CD4-positive, CD25-positive, alpha-beta regulatory T cell (primary cell): ENCODE data around the gene KRT15. TPM values are rescaled to one million over a fixed set of nuclear protein-coding genes. Genes with fewer than 3 reads are reported as not detected.
A peak's percentile ranks its signal among the peaks of the same experiment; 100 is the strongest.

Source experiments
- ATAC-seq, 2 donors: fragments of 150-1000 bp; cut with Tn5 transposase; one replicate each; pipeline ENCODE4 v1.10.0; 2021; ENCODE audit warnings: low read depth in 2 of 2, moderate number of reproducible peaks in 2 of 2, moderate library complexity in 1 of 2
- DNase-seq, 3 donors: peaks; one replicate each; pipeline versions ENCODE4 v3.0.0 to v3.0.0-alpha.2; 2012 to 2022; ENCODE audit warnings: mixed read lengths in 1 of 3
- H3K27ac ChIP-seq: one replicate; pipeline ENCODE4 v1.7.0; 2013; ENCODE audit warnings: mild to moderate bottlenecking, low read length; ENCODE audit not compliant: insufficient read depth, poor library complexity, severe bottlenecking
- H3K27me3 ChIP-seq: one replicate; pipeline ENCODE4 v1.7.0; 2013; ENCODE audit warnings: low read length; ENCODE audit not compliant: control insufficient read depth, insufficient read depth
- H3K36me3 ChIP-seq: one replicate; pipeline ENCODE4 v1.7.0; 2013; ENCODE audit warnings: mild to moderate bottlenecking, low read length, moderate library complexity; ENCODE audit not compliant: control insufficient read depth, insufficient read depth
- H3K4me1 ChIP-seq: 2 replicates; pipeline ENCODE4 v1.7.0; 2013; ENCODE audit warnings: mild to moderate bottlenecking, low read length; ENCODE audit not compliant: insufficient read depth, control insufficient read depth, poor library complexity, severe bottlenecking
- H3K4me3 ChIP-seq: one replicate; pipeline ENCODE4 v1.7.0; 2013; ENCODE audit warnings: low read depth, mild to moderate bottlenecking, low read length, moderate library complexity
- H3K9me3 ChIP-seq, 2 experiments: 1 replicate in 1 of 2; 2 replicates in 1 of 2; pipeline ENCODE4 v1.7.0; 2013; ENCODE audit warnings: low read length in 2 of 2, mild to moderate bottlenecking in 1 of 2, moderate library complexity in 1 of 2; ENCODE audit not compliant: control insufficient read depth in 2 of 2
- H3K27ac Mint-ChIP-seq, 3 donors: one replicate each; pipeline ENCODE4 v1.8.0; 2020 to 2022; ENCODE audit warnings: mild to moderate bottlenecking in 3 of 3, mixed read lengths in 3 of 3, moderate library complexity in 2 of 3
- H3K27me3 Mint-ChIP-seq: one replicate; pipeline ENCODE4 v1.8.0; 2022; ENCODE audit warnings: mild to moderate bottlenecking, mixed read lengths
- H3K36me3 Mint-ChIP-seq: one replicate; pipeline ENCODE4 v1.8.0; 2020; ENCODE audit warnings: mixed read lengths
- H3K4me1 Mint-ChIP-seq, 4 donors: one replicate each; pipeline ENCODE4 v1.8.0; 2020 to 2022; ENCODE audit warnings: mixed read lengths in 4 of 4, mild to moderate bottlenecking in 1 of 4
- H3K4me3 Mint-ChIP-seq, 4 donors: one replicate each; pipeline ENCODE4 v1.8.0; 2020 to 2022; ENCODE audit warnings: mild to moderate bottlenecking in 4 of 4, mixed read lengths in 4 of 4, moderate library complexity in 3 of 4
- H3K9me3 Mint-ChIP-seq, 7 donors: one replicate each; pipeline ENCODE4 v1.8.0; 2020 to 2022; ENCODE audit warnings: mixed read lengths in 7 of 7, mild to moderate bottlenecking in 3 of 7, moderate library complexity in 2 of 7
- polyA plus RNA-seq, 4 donors: library from polyadenylated mRNA; unstranded; fragments of 300-500 nt; fragmentation: Illumina TruSeq; gene quantifications; one replicate each; pipeline ENCODE4 v1.2.3, GENCODE V29; 2021
- total RNA-seq: library from RNA; stranded (reverse); gene quantifications from one replicate; pipeline ENCODE4 v1.2.3, GENCODE V29; 2022

The KRT15 gene
- total and polyA plus RNA-seq, 5 donors from 2014 or later: not detected

- Mint-ChIP-seq H3K27ac (no peak overlapping the region), H3K36me3 (no peaks in the 10 kb centered on the region), H3K4me3 (no peak overlapping the region), H3K4me1 (peaks cover 0 to 4% (median 0%) of the 10 kb centered on the region in 4 donors), H3K27me3 (peaks cover 14% of the 10 kb centered on the region), H3K9me3 (peaks cover 0 to 1% (median 0%) of the 10 kb centered on the region in 7 donors)
- no peak for ATAC-seq
- DNase-seq: no peak
- no peaks in the 10 kb centered on the region for H3K36me3 ChIP-seq
- H3K9me3 ChIP-seq: no peaks in the 10 kb centered on the region
- no peaks in the 10 kb centered on the region for H3K4me1 ChIP-seq
- no peak overlapping the region for H3K4me3 ChIP-seq
- H3K27ac ChIP-seq: no peak overlapping the region
- no peaks in the 10 kb centered on the region for H3K27me3 ChIP-seq
Observed at GRCh38 chr17:41486316-41486715, 32.4 kb downstream of the KRT15 start.

GRCh38 chr17:41484920-41485904 lies 33.5 kb downstream of the KRT15 start:
- Histone ChIP-seq H3K36me3 (no peaks in the 10 kb centered on the region), H3K4me3 (no peak overlapping the region), H3K9me3 (no peaks in the 10 kb centered on the region), H3K27me3 (no peaks in the 10 kb centered on the region), H3K27ac (no peak overlapping the region), H3K4me1 (no peaks in the 10 kb centered on the region)
- H3K9me3 Mint-ChIP-seq: no peaks in the 10 kb centered on the region
- DNase-seq: no peak
- H3K27ac Mint-ChIP-seq: peak overlapping the region in 1 of 3 donors; percentile 85
- no peak for ATAC-seq
- H3K36me3 Mint-ChIP-seq: no peaks in the 10 kb centered on the region
- peaks cover 0 to 3% (median 0%) of the 10 kb centered on the region in 4 donors for H3K4me1 Mint-ChIP-seq
- H3K27me3 Mint-ChIP-seq: peaks cover 7% of the 10 kb centered on the region
- H3K4me3 Mint-ChIP-seq: peak overlapping the region in 1 of 4 donors; percentile 71

GRCh38 chr17:41483991-41484826 lies 34.5 kb downstream of the KRT15 start:
- Histone ChIP-seq H3K27me3 (no peaks in the 10 kb centered on the region), H3K4me3 (no peak overlapping the region), H3K9me3 (no peaks in the 10 kb centered on the region), H3K36me3 (no peaks in the 10 kb centered on the region), H3K27ac (no peak overlapping the region), H3K4me1 (no peaks in the 10 kb centered on the region)
- Mint-ChIP-seq H3K9me3 (no peaks in the 10 kb centered on the region), H3K36me3 (no peaks in the 10 kb centered on the region), H3K27ac (no peak overlapping the region), H3K4me3 (no peak overlapping the region), H3K4me1 (no peaks in the 10 kb centered on the region), H3K27me3 (peaks cover 7% of the 10 kb centered on the region)
- no peak for DNase-seq
- no peak for ATAC-seq

GRCh38 chr17:41483531-41483930 lies 35.2 kb downstream of the KRT15 start:
- Histone ChIP-seq H3K9me3 (no peaks in the 10 kb centered on the region), H3K4me1 (no peaks in the 10 kb centered on the region), H3K27ac (no peak overlapping the region), H3K4me3 (no peak overlapping the region), H3K27me3 (no peaks in the 10 kb centered on the region), H3K36me3 (no peaks in the 10 kb centered on the region)
- DNase-seq: no peak
- ATAC-seq: no peak
- H3K9me3 Mint-ChIP-seq: no peaks in the 10 kb centered on the region
- no peaks in the 10 kb centered on the region for H3K36me3 Mint-ChIP-seq
- H3K27me3 Mint-ChIP-seq: peaks cover 7% of the 10 kb centered on the region
- H3K4me3 Mint-ChIP-seq: no peak overlapping the region
- H3K27ac Mint-ChIP-seq: no peak overlapping the region
- H3K4me1 Mint-ChIP-seq: no peaks in the 10 kb centered on the region

GRCh38 chr17:41481036-41481435 lies 37.7 kb downstream of the KRT15 start, which contains the start of gene KRT35:
Gene KRT35 (minus strand): TSS chr17:41481151. CDS start chr17:41481097, 54 bp downstream.
- H3K4me1 Mint-ChIP-seq: no peaks in the 10 kb centered on the region
- Histone ChIP-seq H3K27me3 (no peaks in the 10 kb centered on the region), H3K4me1 (no peaks in the 10 kb centered on the region), H3K27ac (no peak within 1 kb of the TSS), H3K4me3 (no peak within 1 kb of the TSS), H3K36me3 (no peaks in the 10 kb centered on the region), H3K9me3 (no peaks in the 10 kb centered on the region)
- peak within 1 kb of the TSS in 1 of 3 donors; percentile 2 for H3K27ac Mint-ChIP-seq
- H3K27me3 Mint-ChIP-seq: peaks cover 5% of the 10 kb centered on the region
- H3K9me3 Mint-ChIP-seq: no peaks in the 10 kb centered on the region
- no peaks in the 10 kb centered on the region for H3K36me3 Mint-ChIP-seq
- DNase-seq (no peak), ATAC-seq (no peak)
- H3K4me3 Mint-ChIP-seq: no peak within 1 kb of the TSS

- H3K27me3 Mint-ChIP-seq: no peaks in the 10 kb centered on the region
- ATAC-seq (no peak), DNase-seq (no peak)
- no peak overlapping the region for H3K4me3 Mint-ChIP-seq
- no peak overlapping the region for H3K4me3 ChIP-seq
- H3K9me3 ChIP-seq: no peaks in the 10 kb centered on the region
- H3K27ac ChIP-seq: no peak overlapping the region
- no peaks in the 10 kb centered on the region for H3K27me3 ChIP-seq
- no peaks in the 10 kb centered on the region for H3K36me3 Mint-ChIP-seq
- H3K4me1 ChIP-seq: no peaks in the 10 kb centered on the region
- no peaks in the 10 kb centered on the region for H3K36me3 ChIP-seq
- no peaks in the 10 kb centered on the region for H3K4me1 Mint-ChIP-seq
- H3K9me3 Mint-ChIP-seq: no peaks in the 10 kb centered on the region
- H3K27ac Mint-ChIP-seq: no peak overlapping the region
Observed at GRCh38 chr17:41480581-41480980, 38.1 kb downstream of the KRT15 start.

- ATAC-seq (no peak), DNase-seq (no peak)
- Histone ChIP-seq H3K4me1 (no peaks in the 10 kb centered on the region), H3K27ac (no peak overlapping the region), H3K27me3 (no peaks in the 10 kb centered on the region), H3K36me3 (no peaks in the 10 kb centered on the region), H3K4me3 (no peak overlapping the region), H3K9me3 (no peaks in the 10 kb centered on the region)
- Mint-ChIP-seq H3K27ac (no peak overlapping the region), H3K9me3 (no peaks in the 10 kb centered on the region), H3K4me1 (no peaks in the 10 kb centered on the region), H3K4me3 (no peak overlapping the region), H3K27me3 (no peaks in the 10 kb centered on the region), H3K36me3 (no peaks in the 10 kb centered on the region)
Observed at GRCh38 chr17:41480136-41480535, 38.6 kb downstream of the KRT15 start.
